ENCODE results near the gene RALGAPA2. TPM values are rescaled to one million over a fixed set of nuclear protein-coding genes. Genes with fewer than 3 reads are reported as not detected.

The RALGAPA2 gene
- total RNA-seq, 1 donor from 2014 or later = 30.3 TPM

GRCh38 chr20:20702330-20703245 is 9.9 kb downstream of the RALGAPA2 start:
- Mint-ChIP-seq H3K9me3 (ENCODE audit: unreplicated experiment) (no peaks in the 10 kb centered on the region), H3K36me3 (ENCODE audit: low read depth, unreplicated experiment) (no peaks in the 10 kb centered on the region), H3K27ac (ENCODE audit: unreplicated experiment) (no peak overlapping the region)

DNA sequence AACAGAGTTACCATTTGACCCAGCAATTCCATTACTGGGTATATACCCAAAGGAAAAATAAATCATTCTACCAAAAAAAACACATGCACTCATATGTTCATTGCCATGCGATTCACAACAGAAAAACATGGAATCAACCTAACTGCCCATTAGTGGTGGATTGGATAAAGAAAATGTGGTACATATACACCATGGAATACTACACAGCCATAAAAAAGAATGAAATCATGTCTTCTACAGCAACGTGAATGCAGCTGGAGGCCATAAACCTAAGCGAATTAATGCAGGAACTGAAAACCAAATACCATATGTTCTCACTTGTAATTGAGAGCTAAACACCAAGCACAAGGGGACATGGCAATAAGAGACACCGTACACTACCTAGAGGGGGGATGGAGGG is 12.5 kb downstream of the RALGAPA2 start:
- Mint-ChIP-seq H3K4me3 (ENCODE audit: unreplicated experiment) (no peak overlapping the region), H3K4me1 (ENCODE audit: unreplicated experiment) (peaks cover 2% of the 10 kb centered on the region), H3K9me3 (ENCODE audit: unreplicated experiment) (no peaks in the 10 kb centered on the region), H3K27ac (ENCODE audit: unreplicated experiment) (no peak overlapping the region), H3K36me3 (ENCODE audit: low read depth, unreplicated experiment) (no peaks in the 10 kb centered on the region), H3K27me3 (ENCODE audit: unreplicated experiment) (peaks cover 5% of the 10 kb centered on the region)
- TF ChIP-seq CTCF (IDR thresholded peaks at IDR 0.05; ENCODE audit: unreplicated experiment) = no peak
- no peak for DNase-seq (ENCODE audit: low spot score)

More at GRCh38 chr20:20702330-20703245, 9.9 kb downstream of the RALGAPA2 start:
- H3K27me3 Mint-ChIP-seq (ENCODE audit: unreplicated experiment) = peaks cover 3% of the 10 kb centered on the region
- no peak for DNase-seq (ENCODE audit: low spot score)
- H3K4me1 Mint-ChIP-seq (ENCODE audit: unreplicated experiment) = peaks cover 16% of the 10 kb centered on the region
- H3K4me3 Mint-ChIP-seq (ENCODE audit: unreplicated experiment) = no peak overlapping the region
- no peak for TF ChIP-seq CTCF (IDR thresholded peaks at IDR 0.05; ENCODE audit: unreplicated experiment)

- Mint-ChIP-seq H3K9me3 (ENCODE audit: unreplicated experiment) (no peaks in the 10 kb centered on the region), H3K36me3 (ENCODE audit: low read depth, unreplicated experiment) (no peaks in the 10 kb centered on the region), H3K4me1 (ENCODE audit: unreplicated experiment) (peaks cover 2% of the 10 kb centered on the region), H3K27ac (ENCODE audit: unreplicated experiment) (no peak overlapping the region), H3K4me3 (ENCODE audit: unreplicated experiment) (no peak overlapping the region), H3K27me3 (ENCODE audit: unreplicated experiment) (peaks cover 2% of the 10 kb centered on the region)
- TF ChIP-seq CTCF (IDR thresholded peaks at IDR 0.05; ENCODE audit: unreplicated experiment) = no peak
- DNase-seq (ENCODE audit: low spot score) = no peak
Measured at GRCh38 chr20:20699144-20699543, 13.3 kb downstream of the RALGAPA2 start.

- no peak overlapping the region for H3K27ac Mint-ChIP-seq (ENCODE audit: unreplicated experiment)
- H3K4me1 Mint-ChIP-seq (ENCODE audit: unreplicated experiment) = peaks cover 2% of the 10 kb centered on the region
- TF ChIP-seq CTCF (IDR thresholded peaks at IDR 0.05; ENCODE audit: unreplicated experiment) = no peak
- no peak for DNase-seq (ENCODE audit: low spot score)
- H3K36me3 Mint-ChIP-seq (ENCODE audit: low read depth, unreplicated experiment) = no peaks in the 10 kb centered on the region
- no peak overlapping the region for H3K4me3 Mint-ChIP-seq (ENCODE audit: unreplicated experiment)
- peaks cover 2% of the 10 kb centered on the region for H3K27me3 Mint-ChIP-seq (ENCODE audit: unreplicated experiment)
- no peaks in the 10 kb centered on the region for H3K9me3 Mint-ChIP-seq (ENCODE audit: unreplicated experiment)
Measured at GRCh38 chr20:20697325-20697845, 15.1 kb downstream of the RALGAPA2 start.

DNA sequence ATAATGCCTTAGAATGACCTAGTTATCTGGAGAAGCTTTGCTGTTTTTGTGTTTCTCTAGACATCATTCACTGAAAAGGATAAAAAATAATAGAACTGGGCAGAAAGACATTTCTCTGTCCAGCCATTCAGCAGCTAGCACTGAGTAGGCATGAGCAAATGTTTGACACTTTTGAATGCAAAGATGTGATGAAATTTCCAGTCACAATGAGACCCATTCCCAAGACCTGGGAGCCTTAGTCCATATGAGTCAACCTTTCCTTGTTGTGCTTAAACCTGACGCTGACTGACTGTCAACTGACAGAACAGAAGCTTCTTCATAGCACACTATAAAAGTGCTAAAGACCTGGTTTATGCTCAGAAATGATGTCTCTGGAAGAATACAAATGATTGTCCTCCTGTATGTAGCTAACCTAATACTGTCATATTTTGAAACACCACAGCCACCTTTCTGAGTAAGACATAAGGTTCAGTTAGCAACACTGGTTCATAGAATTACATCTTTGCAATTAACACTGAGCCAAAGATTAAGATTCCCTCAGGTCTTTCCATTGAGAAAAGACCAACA is 17.1 kb downstream of the RALGAPA2 start:
- Mint-ChIP-seq H3K36me3 (ENCODE audit: low read depth, unreplicated experiment) (no peaks in the 10 kb centered on the region), H3K9me3 (ENCODE audit: unreplicated experiment) (no peaks in the 10 kb centered on the region), H3K27ac (ENCODE audit: unreplicated experiment) (no peak overlapping the region), H3K4me1 (ENCODE audit: unreplicated experiment) (no peaks in the 10 kb centered on the region), H3K4me3 (ENCODE audit: unreplicated experiment) (no peak overlapping the region), H3K27me3 (ENCODE audit: unreplicated experiment) (peaks cover 2% of the 10 kb centered on the region)
- no peak for TF ChIP-seq CTCF (IDR thresholded peaks at IDR 0.05; ENCODE audit: unreplicated experiment)
- no peak for DNase-seq (ENCODE audit: low spot score)
